Activated T-cell treated with anti-CD3 and anti-CD28 coated beads for 4 hours (primary cell): Measurements from ENCODE around the gene PGAP1.

ENCODE experiments used
- DNase-seq: peaks from one replicate; pipeline ENCODE4 v3.0.0-alpha.2; 2020

The PGAP1 gene, protein sequence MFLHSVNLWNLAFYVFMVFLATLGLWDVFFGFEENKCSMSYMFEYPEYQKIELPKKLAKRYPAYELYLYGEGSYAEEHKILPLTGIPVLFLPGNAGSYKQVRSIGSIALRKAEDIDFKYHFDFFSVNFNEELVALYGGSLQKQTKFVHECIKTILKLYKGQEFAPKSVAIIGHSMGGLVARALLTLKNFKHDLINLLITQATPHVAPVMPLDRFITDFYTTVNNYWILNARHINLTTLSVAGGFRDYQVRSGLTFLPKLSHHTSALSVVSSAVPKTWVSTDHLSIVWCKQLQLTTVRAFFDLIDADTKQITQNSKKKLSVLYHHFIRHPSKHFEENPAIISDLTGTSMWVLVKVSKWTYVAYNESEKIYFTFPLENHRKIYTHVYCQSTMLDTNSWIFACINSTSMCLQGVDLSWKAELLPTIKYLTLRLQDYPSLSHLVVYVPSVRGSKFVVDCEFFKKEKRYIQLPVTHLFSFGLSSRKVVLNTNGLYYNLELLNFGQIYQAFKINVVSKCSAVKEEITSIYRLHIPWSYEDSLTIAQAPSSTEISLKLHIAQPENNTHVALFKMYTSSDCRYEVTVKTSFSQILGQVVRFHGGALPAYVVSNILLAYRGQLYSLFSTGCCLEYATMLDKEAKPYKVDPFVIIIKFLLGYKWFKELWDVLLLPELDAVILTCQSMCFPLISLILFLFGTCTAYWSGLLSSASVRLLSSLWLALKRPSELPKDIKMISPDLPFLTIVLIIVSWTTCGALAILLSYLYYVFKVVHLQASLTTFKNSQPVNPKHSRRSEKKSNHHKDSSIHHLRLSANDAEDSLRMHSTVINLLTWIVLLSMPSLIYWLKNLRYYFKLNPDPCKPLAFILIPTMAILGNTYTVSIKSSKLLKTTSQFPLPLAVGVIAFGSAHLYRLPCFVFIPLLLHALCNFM

DNA sequence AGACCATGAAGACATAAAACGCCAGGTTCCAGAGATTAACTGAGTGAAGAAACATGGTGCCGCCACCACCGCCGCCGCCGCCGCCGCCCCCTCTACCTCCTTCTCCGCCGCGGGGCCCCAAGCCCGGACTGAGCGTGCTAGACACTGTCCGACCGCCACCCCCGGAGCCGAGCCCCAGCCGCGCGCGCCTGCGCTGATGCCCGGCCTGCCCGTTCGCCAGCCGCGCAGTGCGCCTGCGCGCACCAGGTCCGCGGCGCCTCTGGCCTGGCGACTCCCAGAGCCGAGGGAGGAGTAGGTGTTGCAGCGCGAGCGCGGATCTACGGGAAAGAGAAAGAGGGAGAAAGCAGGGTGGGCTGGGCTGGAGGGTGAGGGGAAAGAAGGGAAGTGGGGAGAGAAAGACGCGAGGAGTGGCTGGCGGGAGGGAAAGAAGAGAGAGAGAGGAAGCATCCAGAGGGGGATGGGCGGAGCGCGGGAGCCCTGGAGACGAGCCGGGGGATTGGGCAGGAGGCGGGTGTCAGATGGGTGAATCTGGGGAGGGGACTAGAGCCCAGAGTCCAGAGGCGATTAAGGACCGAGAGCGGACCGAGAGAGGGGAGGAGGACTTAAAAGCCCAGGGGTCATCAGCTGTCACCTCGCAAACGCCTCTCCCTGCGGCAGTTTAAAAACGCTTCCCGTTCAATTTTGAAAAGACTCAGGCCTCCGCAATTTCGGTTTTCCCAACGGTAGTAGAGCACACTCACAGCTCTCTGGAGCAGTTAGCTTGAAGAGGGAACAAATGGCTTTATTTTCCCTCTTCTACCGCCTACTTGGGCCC is at the start of gene PGAP1:
TSS of gene PGAP1 (minus strand) at position 146 of the 814 bp plus-strand sequence. CDS start at position 55, 91 bp downstream.
- peak; percentile 61 for DNase-seq

DNA sequence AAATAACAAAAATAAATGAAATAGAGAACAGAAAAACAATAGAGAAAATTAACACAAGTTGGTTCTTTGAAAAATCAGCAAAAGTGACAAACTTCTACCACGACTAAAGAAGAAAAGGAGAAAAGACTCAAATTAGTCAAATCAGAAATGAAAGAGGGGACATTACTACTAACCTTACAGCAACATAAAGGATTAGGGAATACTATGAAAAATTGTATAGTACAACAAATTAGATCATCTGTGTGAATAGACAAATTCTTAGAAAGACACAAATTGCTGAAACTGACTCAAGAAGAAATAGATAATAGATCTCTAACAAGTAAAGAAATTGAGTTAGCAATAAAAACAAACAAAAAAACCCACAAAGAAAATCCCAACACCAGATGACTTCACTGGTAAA is 48.5 kb upstream of the PGAP1 start:
- no peak for DNase-seq

DNA sequence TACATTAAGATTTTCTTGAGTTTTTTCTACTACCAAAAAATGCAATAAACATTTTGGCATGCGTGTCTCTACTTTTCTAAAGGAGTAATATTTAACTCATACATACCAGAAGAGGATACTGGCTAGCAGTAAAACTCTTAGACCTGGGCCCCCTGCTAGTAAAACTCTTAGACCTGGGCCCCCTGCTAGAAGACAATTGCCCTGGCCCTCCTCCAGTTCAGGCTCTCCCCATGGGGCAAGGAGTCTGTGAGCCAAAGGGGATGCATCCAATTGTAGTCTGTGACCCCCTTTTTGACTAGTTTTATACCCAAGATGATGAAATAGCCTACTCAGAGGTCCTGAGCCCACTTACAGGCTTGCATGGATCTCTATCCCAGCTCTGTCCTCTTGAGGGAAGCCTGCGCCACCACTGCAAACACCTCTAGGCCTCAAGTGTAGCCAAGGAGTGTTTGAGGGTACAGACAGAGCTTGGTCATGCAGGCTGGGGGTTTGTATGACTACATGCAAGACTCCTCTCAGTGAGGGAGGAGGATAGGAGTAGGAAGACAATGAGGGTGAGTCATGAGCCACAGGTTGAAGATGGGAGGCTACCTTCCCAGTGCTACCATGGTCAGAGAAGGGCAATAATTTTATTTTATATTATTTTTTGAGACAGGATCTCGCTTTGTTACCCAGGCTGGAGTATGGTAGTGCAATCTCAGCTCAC is 45.2 kb upstream of the PGAP1 start:
- no peak for DNase-seq

DNA sequence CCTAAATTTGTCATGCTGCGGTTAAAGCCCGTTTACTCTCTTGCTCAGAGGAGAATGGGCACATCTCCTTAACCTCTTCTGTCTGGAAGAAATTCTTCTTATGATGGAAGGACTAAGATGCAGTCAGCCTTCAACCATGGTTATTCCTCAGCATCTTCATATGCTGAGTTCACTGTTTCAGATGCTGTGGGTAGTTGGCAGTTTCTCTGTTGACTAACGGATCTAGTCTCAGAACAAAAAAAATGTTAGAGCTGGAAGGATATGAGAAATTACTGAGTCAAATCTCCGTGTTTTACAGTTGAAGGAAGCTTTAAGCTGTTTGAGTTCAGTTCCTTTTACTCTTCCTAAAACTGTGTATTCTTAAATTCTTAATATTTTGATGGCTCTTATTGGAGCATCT is 43.6 kb upstream of the PGAP1 start:
- no peak for DNase-seq

DNA sequence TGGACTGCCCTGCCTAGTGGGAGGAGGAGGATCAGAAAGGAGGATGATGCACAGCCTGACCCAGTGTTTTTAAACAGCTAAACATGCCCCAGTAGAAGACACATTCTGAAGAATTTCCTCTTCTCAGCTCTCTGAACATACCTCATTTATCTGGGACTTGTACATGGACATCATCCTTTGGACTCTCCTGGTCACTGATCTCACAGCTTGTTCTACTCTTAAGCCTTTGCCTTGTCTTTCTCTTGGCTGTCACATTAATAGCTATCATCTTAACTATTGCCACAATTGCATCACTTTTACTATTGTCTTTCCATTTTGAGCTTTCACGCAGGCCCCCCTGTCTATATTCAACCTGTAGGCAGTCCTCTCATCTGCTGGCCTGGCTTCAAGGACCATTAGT is 42.0 kb upstream of the PGAP1 start:
- DNase-seq: no peak

DNA sequence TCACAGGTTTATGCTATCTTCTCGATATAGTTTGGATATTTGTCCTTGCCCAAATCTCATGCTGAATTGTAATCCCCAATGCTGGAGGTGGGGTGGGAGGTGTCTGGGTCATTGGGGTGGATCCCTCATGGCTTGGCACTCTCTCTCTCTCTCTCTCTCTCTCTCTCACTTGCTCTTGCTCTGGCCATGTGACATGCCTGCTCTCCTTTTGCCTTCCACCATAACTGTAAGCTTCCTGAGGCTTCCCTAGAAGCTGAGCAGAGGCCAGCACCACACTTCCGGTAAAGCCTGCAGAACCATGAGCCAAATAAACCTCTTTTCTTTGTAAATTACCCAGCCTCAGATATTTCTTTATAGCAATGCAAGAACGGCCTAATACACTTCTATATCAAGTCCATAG is 41.3 kb upstream of the PGAP1 start:
- no peak for DNase-seq

DNA sequence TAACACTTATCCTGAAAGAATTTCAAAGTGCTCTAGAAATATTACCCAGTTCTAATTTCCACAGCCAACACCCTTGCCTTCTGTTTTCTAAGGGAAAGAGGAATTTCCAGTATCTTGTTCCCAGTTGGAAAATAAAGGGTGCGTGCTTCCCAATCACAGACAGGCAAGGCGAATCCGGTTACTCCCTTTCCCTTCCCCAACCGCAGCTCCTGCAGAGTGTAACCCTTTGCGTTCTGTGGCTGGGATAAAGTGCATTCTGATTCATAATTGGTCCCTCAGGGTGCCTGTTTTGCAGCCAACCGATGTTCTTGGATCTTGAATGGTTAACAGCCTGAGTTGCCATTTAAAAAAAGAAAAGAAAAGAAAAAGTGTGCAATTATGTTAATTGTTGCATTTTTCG is 40.6 kb upstream of the PGAP1 start:
- DNase-seq: no peak

DNA sequence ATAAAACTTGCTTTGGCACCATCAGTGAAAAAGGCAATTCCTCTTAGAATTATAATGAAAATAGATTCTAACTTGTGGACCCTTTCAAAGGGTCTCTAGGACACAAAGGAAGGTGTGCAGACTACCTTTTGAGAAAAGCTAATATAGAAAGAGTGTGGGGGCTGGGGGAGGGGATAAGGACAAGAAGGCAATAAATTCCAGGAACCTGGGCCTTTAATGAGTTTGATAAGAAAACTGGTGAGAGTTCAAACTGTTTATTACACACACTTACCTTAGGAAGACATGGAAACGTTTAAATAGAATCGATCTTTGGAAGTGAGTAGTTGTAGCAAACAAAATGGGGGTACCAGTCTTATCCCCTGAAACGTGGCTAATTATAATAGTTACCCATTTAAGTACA is 39.6 kb upstream of the PGAP1 start:
- no peak for DNase-seq

DNA sequence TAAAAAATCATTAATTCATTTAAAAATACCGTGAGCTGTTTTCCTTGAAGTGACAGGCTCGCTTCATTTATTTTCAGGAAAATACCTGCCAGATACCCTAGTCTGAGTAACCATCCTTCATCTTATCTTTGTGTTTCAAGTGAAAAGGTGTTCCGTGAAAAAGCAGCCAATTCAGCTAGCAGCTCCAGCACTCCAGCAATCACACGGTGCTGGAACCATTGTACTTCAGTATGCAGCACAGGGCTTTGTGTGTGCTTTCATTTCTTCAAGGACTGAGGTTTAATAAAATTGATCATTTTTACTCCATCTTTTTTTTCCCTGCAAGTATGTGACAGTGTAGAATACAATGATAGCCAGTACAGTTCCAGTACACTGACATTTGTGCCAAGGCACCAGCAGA is 39.1 kb upstream of the PGAP1 start:
- no peak for DNase-seq

DNA sequence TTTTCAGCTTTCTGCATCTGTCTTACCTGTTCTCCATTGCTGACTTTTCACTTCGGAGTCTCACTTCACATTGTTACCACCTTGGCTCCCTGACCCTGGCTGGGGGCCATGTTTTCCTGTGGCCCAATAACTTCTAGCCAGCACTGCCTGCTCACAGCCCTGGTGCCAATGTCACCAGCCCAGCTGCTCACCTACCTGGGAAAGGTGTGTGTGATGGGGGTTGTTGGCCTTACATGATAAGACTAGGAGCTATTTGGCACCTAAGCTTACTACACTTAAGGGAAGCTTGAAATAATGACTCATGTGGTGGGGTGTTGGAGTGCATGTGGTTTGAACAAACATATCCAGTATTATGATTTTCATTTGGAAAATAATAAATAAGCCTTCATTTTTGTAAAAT is 37.5 kb upstream of the PGAP1 start:
- DNase-seq: no peak

DNA sequence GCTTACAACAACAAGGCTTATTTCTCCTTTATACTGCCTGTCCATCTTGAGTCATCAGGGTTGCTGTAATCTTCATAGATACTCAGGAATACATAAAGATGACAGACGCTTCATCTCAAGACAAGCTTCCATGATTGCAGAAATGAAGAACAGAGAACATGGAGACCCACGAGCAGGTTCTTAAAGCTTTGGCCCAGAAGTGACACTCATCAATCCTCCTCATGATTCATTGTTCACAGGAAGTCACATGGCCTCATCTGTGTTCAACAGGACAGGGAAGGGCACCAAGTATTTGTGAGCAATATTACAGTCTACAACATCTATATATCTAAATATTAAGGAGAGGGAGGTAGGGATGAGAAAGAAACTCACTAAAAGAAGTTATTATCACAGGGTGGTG is 36.5 kb upstream of the PGAP1 start:
- no peak for DNase-seq

DNA sequence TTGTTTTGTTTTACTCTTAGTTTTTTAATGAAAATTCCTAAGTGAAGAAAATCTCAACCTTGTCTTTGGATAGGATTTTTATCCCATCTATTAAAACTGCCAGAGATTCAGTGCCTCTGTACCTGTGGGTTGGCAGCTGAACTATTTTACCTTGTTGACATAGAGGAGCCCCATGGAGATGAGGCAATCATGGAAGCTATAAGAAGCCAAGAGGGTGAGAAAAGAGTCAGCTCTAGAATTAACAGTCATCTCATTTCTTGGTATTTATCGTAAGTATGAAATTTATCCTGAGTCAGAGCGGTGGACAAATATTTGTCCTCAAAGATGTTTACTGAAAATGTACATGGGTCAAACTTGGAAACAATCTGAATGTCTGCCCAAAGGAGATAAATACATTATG is 35.8 kb upstream of the PGAP1 start:
- no peak for DNase-seq

DNA sequence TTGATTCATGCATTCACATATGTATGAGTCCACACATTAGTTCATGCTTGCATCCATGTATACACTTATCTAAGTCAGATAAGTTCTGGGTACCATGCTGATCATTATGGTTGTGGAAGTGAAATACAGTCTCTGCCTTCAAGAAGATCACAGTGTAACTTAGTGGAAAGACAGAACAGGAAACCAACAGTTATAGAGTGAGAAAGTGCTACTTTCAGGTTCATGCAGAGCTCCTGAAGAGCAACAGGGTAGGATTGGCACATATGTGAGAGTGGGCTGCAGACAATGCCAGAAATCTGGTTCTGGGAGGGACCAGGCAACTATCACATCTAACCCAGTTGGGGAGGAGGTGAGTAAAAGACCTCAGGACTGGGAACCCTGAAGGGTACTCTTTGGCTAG is 35.4 kb upstream of the PGAP1 start:
- DNase-seq: no peak

DNA sequence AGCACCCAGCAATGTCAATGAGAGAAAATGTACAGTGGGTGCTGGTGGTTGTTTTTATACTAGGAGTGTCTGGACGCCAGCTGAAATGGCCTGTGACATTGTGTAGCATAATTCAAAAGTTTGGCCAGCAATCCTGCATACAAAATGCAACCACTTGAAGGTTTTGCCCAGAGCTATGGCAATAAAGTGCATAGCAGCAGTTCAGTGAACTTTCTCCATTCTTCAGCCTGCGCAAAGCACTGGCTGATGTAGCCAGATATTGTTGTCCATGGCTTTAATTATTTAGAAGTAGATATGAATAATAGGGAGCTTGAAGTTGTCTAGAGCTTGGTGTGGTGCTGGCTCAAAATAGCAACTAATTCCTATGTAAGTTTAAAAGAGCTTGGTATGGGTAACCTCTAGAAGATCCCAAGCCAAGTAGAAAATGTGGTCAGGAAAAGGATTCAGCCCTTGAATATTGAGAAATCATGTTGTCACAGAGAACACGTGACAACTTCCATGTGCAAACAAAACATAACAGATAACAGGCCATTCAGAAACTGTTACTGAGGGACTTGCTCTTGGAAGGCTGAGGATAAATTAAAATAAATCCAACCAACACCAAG is 33.3 kb upstream of the PGAP1 start:
- DNase-seq: no peak

DNA sequence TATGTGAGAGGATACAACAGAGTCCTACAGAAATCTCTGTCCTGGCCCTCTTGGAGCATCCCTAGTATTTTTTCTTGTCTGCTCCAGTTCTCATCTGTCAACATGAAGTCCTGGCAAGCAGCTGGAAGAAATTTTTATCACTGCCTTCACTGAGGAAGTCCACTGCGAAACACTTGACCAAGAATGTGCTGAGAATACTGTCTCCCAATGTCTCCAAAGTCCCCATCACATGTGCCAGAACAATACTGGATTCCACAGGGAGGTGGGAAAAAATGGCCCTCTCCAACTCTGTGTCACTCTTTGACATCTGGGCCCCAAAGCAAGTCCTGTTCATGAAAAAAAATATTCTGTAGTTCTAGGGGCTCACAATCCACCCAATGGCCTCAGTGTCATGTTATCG is 32.8 kb upstream of the PGAP1 start:
- DNase-seq: no peak

DNA sequence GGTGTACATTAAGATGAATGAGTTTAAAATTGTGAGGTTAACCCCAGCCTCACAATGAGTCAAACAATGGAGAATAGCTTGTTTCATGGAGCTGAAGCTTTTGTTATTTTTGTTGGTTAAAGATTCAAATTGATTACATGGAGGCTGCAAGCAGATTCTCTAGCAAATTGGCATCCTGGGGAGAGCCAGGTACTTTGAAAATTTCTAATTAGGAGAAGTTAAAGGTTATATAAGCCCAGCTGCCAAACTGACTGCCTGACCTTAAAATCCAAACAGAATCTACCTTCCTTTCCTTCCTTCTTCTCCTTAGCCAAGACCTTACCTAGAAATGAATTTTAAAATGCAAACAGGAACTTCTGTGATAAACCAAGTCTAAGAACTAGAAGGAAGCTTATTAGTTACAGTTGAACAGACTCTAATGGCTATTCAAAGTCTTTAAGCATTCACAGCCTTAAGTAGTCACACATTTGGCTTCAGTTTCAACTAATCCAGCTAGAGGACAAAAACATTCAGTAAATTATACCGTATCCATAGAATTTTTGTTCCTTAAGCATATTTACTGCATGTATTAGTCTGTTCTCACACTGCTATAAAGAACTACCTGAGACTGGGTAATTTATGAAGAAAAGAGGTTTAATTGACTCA is 31.5 kb upstream of the PGAP1 start:
- no peak for DNase-seq

DNA sequence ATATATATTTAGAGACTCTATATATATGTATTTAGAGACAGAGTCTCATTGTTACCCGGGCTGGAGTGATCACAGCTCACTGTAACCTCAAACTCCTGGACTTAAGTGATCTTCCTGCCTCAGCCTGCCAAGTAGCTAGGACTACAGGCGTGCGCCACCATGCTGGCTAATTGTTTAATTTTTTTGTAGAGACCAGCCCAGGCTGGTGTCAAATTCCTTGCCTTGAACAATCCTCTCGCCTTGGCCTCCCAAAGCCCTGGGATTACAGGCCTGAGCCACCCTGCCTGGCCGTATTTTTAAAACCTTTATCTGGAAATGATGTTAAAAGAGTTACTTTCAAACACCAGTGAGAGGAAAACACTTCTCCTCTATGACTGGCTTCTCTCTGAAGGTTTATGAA is 30.9 kb upstream of the PGAP1 start:
- DNase-seq: no peak

DNA sequence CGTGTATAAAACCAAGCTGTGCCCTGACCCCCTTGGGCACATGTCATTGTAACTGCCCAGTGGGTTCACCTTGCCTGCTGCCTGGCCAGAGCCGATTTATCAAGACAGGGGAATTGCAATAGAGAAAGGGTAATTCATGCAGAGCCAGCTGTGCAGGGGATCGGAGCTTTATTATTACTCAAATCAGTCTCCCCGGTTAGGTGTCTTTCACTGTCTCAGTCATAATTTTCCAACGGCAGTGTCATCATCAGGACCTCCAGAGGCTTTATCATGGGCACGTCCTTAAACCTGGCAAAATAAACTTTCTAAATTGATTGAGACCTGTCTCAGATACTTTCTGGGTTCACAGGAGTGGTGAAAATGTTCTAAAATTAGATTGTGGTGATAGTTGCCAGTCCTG is 29.6 kb upstream of the PGAP1 start:
- no peak for DNase-seq

DNA sequence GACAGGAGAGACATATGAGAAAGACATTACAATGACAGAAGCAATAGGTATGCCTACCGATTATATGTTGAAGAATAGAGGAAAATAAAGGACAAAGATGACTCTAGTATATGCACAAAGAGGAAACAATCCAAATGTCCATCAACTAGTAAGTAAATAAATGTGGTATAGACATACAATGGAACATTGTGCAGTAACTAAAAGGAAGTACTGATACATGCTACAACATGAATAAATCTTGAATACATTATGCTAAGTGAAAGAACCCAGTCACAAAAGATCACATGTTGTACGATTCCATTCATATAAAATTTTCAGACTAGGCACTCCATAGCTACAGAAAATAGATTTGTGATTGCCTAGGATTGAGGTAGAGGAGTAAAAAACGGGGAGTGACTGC is 28.5 kb upstream of the PGAP1 start:
- DNase-seq: no peak

DNA sequence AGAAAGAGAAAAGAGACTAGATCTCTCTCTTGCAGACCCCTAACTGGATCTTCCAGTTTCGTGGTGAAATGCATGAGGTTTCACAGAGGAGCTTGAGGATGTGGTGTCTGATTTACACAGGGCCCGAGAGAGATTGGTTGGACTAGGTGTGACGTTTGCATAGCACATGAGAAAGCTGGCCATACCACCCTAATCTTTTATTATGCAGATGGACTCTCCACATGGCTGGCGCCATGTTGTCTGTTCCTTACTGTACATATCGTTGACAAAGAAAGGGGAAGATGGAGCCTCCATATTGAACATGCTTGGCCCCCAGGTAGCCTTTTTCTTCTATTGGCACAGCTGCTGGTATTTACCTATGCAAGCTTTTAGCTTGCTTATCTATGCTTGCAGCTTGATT is 27.5 kb upstream of the PGAP1 start:
- DNase-seq: no peak

DNA sequence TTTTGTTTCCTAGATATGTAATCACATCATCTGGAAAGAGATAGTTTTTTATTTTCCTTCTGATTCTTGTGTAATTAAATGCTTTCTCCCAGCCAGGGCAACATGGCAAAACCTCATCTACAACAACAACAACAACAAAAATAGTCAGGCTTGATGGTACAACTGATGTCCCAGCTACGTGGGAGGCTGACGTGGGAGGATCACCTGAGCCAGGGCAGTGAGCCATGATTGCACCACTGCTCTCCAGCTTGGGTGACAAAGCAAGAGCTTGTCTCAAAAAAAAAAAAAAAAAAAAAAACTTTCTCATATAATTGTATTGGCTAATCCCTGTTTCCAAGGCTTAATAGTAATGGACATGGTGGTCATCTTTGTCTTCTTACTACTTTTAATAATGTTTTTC is 26.4 kb upstream of the PGAP1 start:
- no peak for DNase-seq

DNA sequence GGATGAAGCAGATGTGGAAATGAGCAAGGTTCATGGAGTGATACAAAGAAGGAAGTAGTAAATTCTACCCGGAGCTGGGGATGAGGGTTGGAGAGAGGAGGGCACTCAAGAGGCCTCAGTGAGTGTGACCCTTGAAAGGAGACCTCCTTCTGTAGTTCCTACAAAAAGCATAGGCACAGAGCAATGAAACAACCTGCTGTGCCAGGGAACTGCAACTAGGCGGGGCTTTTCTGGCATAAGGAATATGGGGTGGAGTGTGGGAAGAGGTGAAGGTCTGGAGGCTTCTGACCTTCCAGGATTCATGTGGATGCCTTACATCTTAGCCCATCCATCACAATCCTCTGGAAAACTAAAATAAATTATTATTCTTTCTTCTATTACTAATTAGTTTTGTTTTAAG is 25.5 kb upstream of the PGAP1 start:
- no peak for DNase-seq
